ENCODE measurements around the gene FXN. TPM values are rescaled to one million over a fixed set of nuclear protein-coding genes. Genes with fewer than 3 reads are reported as not detected.
"Not testable (repeated sequence)": the region's sequence is repeated elsewhere in the genome, so short reads cannot be mapped to it uniquely, and the experiment has no call there.

FXN gene
- total and polyA plus RNA-seq, 3 experiments from 2014 or later = 30.0 to 56.1 (median 31.1) TPM

GRCh38 chr9:69086312-69086711 lies 50.8 kb downstream of the FXN start:
- Histone ChIP-seq H3K4me3 (ENCODE audit: low read length) (no peak overlapping the region), H3K36me3 (ENCODE audit: insufficient read depth, low read length) (no peaks in the 10 kb centered on the region), H3K4me1 (ENCODE audit: insufficient read depth, low read length) (no peaks in the 10 kb centered on the region), H3K27me3 (ENCODE audit: insufficient read depth, low read length, poor library complexity, severe bottlenecking) (no peaks in the 10 kb centered on the region), H3K9me3 (ENCODE audit: low read length) (no peaks in the 10 kb centered on the region), H3K27ac (ENCODE audit: low read depth, low read length) (no peak overlapping the region)
- no peak overlapping the region for H3K27ac Mint-ChIP-seq
- no peaks in the 10 kb centered on the region for H3K4me1 Mint-ChIP-seq
- no peaks in the 10 kb centered on the region for H3K27me3 Mint-ChIP-seq
- POLR2A ChIA-PET = no interaction called here
- no peaks in the 10 kb centered on the region for H3K9me3 Mint-ChIP-seq
- no peaks in the 10 kb centered on the region for H3K36me3 Mint-ChIP-seq
- no peak overlapping the region for H3K4me3 Mint-ChIP-seq
- no peak for DNase-seq
- CTCF ChIA-PET = no interaction called here

GRCh38 chr9:69086769-69087168 lies 51.2 kb downstream of the FXN start:
- Mint-ChIP-seq H3K9me3 (no peaks in the 10 kb centered on the region), H3K4me3 (no peak overlapping the region), H3K27me3 (no peaks in the 10 kb centered on the region), H3K27ac (no peak overlapping the region), H3K36me3 (no peaks in the 10 kb centered on the region), H3K4me1 (no peaks in the 10 kb centered on the region)
- CTCF ChIA-PET = no interaction called here
- Histone ChIP-seq H3K27ac (ENCODE audit: low read depth, low read length) (no peak overlapping the region), H3K36me3 (ENCODE audit: insufficient read depth, low read length) (no peaks in the 10 kb centered on the region), H3K9me3 (ENCODE audit: low read length) (no peaks in the 10 kb centered on the region), H3K4me1 (ENCODE audit: insufficient read depth, low read length) (no peaks in the 10 kb centered on the region), H3K4me3 (ENCODE audit: low read length) (no peak overlapping the region), H3K27me3 (ENCODE audit: insufficient read depth, low read length, poor library complexity, severe bottlenecking) (no peaks in the 10 kb centered on the region)
- DNase-seq = no peak
- POLR2A ChIA-PET = no interaction called here

GRCh38 chr9:69089082-69089481 lies 53.5 kb downstream of the FXN start:
- H3K27ac ChIP-seq (ENCODE audit: low read depth, low read length) = no peak overlapping the region
- Mint-ChIP-seq H3K4me1 (no peaks in the 10 kb centered on the region), H3K4me3 (no peak overlapping the region), H3K27ac (no peak overlapping the region), H3K9me3 (no peaks in the 10 kb centered on the region), H3K36me3 (peaks cover 0 to 3% (median 0%) of the 10 kb centered on the region in 3 donors), H3K27me3 (no peaks in the 10 kb centered on the region)
- no peaks in the 10 kb centered on the region for H3K9me3 ChIP-seq (ENCODE audit: low read length)
- H3K27me3 ChIP-seq (ENCODE audit: insufficient read depth, low read length, poor library complexity, severe bottlenecking) = no peaks in the 10 kb centered on the region
- ChIA-PET POLR2A (no interaction called here), CTCF (no interaction called here)
- DNase-seq = no peak
- H3K4me1 ChIP-seq (ENCODE audit: insufficient read depth, low read length) = no peaks in the 10 kb centered on the region
- H3K4me3 ChIP-seq (ENCODE audit: low read length) = no peak overlapping the region
- no peaks in the 10 kb centered on the region for H3K36me3 ChIP-seq (ENCODE audit: insufficient read depth, low read length)

- no peak overlapping the region for H3K4me3 ChIP-seq (ENCODE audit: low read length)
- CTCF ChIA-PET = no interaction called here
- H3K9me3 ChIP-seq (ENCODE audit: low read length) = no peaks in the 10 kb centered on the region
- no peaks in the 10 kb centered on the region for H3K27me3 Mint-ChIP-seq
- H3K36me3 ChIP-seq (ENCODE audit: insufficient read depth, low read length) = no peaks in the 10 kb centered on the region
- H3K36me3 Mint-ChIP-seq = peaks cover 0 to 3% (median 0%) of the 10 kb centered on the region in 3 donors
- no peak overlapping the region for H3K27ac ChIP-seq (ENCODE audit: low read depth, low read length)
- H3K4me3 Mint-ChIP-seq = no peak overlapping the region
- DNase-seq = no peak
- no peak overlapping the region for H3K27ac Mint-ChIP-seq
- H3K27me3 ChIP-seq (ENCODE audit: insufficient read depth, low read length, poor library complexity, severe bottlenecking) = no peaks in the 10 kb centered on the region
- POLR2A ChIA-PET = no interaction called here
- H3K4me1 ChIP-seq (ENCODE audit: insufficient read depth, low read length) = no peaks in the 10 kb centered on the region
- H3K4me1 Mint-ChIP-seq = no peaks in the 10 kb centered on the region
- no peaks in the 10 kb centered on the region for H3K9me3 Mint-ChIP-seq
These were observed 53.9 kb downstream of the FXN start for GRCh38 chr9:69089491-69089890.

GRCh38 chr9:69090140-69090750 lies 54.7 kb downstream of the FXN start:
- Histone ChIP-seq H3K4me1 (ENCODE audit: insufficient read depth, low read length) (no peaks in the 10 kb centered on the region), H3K4me3 (ENCODE audit: low read length) (no peak overlapping the region), H3K9me3 (ENCODE audit: low read length) (no peaks in the 10 kb centered on the region), H3K36me3 (ENCODE audit: insufficient read depth, low read length) (no peaks in the 10 kb centered on the region), H3K27ac (ENCODE audit: low read depth, low read length) (no peak overlapping the region), H3K27me3 (ENCODE audit: insufficient read depth, low read length, poor library complexity, severe bottlenecking) (no peaks in the 10 kb centered on the region)
- Mint-ChIP-seq H3K27me3 (no peaks in the 10 kb centered on the region), H3K27ac (no peak overlapping the region), H3K36me3 (peaks cover 0 to 3% (median 0%) of the 10 kb centered on the region in 3 donors), H3K4me3 (no peak overlapping the region), H3K9me3 (no peaks in the 10 kb centered on the region), H3K4me1 (no peaks in the 10 kb centered on the region)
- DNase-seq = no peak
- ChIA-PET CTCF (no interaction called here), POLR2A (no interaction called here)

GRCh38 chr9:69090946-69091345 lies 55.4 kb downstream of the FXN start:
- Mint-ChIP-seq H3K4me1 (no peaks in the 10 kb centered on the region), H3K9me3 (no peaks in the 10 kb centered on the region), H3K36me3 (peaks cover 0 to 3% (median 0%) of the 10 kb centered on the region in 3 donors), H3K27me3 (no peaks in the 10 kb centered on the region), H3K4me3 (no peak overlapping the region), H3K27ac (no peak overlapping the region)
- ChIA-PET POLR2A (no interaction called here), CTCF (no interaction called here)
- Histone ChIP-seq H3K27me3 (ENCODE audit: insufficient read depth, low read length, poor library complexity, severe bottlenecking) (no peaks in the 10 kb centered on the region), H3K27ac (ENCODE audit: low read depth, low read length) (no peak overlapping the region), H3K36me3 (ENCODE audit: insufficient read depth, low read length) (no peaks in the 10 kb centered on the region), H3K9me3 (ENCODE audit: low read length) (no peaks in the 10 kb centered on the region), H3K4me3 (ENCODE audit: low read length) (no peak overlapping the region), H3K4me1 (ENCODE audit: insufficient read depth, low read length) (no peaks in the 10 kb centered on the region)
- DNase-seq = no peak

GRCh38 chr9:69093471-69094103 lies 58.0 kb downstream of the FXN start:
- Mint-ChIP-seq H3K4me1 (no peaks in the 10 kb centered on the region), H3K36me3 (peaks cover 0 to 4% (median 0%) of the 10 kb centered on the region in 3 donors), H3K9me3 (no peaks in the 10 kb centered on the region), H3K27me3 (no peaks in the 10 kb centered on the region), H3K27ac (no peak overlapping the region), H3K4me3 (no peak overlapping the region)
- Histone ChIP-seq H3K9me3 (ENCODE audit: low read length) (no peaks in the 10 kb centered on the region), H3K4me1 (ENCODE audit: insufficient read depth, low read length) (no peaks in the 10 kb centered on the region), H3K4me3 (ENCODE audit: low read length) (no peak overlapping the region), H3K27ac (ENCODE audit: low read depth, low read length) (no peak overlapping the region), H3K36me3 (ENCODE audit: insufficient read depth, low read length) (no peaks in the 10 kb centered on the region), H3K27me3 (ENCODE audit: insufficient read depth, low read length, poor library complexity, severe bottlenecking) (no peaks in the 10 kb centered on the region)
- POLR2A ChIA-PET = no interaction called here
- CTCF ChIA-PET = no interaction called here
- DNase-seq = no peak

- CTCF ChIA-PET = interaction anchor here (0.9 kb wide), 1 partner anchor 11 kb away, joined by 3 read pairs; no protein-coding TSS in a partner anchor
- H3K36me3 Mint-ChIP-seq; H3K9me3 Mint-ChIP-seq; H3K4me3 ChIP-seq (ENCODE audit: low read length); H3K27me3 ChIP-seq (ENCODE audit: insufficient read depth, low read length, poor library complexity, severe bottlenecking); H3K4me3 Mint-ChIP-seq; H3K27ac ChIP-seq (ENCODE audit: low read depth, low read length); H3K4me1 ChIP-seq (ENCODE audit: insufficient read depth, low read length); POLR2A ChIA-PET; H3K36me3 ChIP-seq (ENCODE audit: insufficient read depth, low read length); DNase-seq; H3K27me3 Mint-ChIP-seq; H3K4me1 Mint-ChIP-seq; H3K27ac Mint-ChIP-seq; H3K9me3 ChIP-seq (ENCODE audit: low read length): not testable (repeated sequence)
These were observed 59.0 kb downstream of the FXN start for GRCh38 chr9:69094361-69095135.

Measured in CD8-positive, alpha-beta memory T cell (primary cell).